ENCODE measurements around the gene GRID1.
"Not testable (repeated sequence)": the region's sequence is repeated elsewhere in the genome, so short reads cannot be mapped to it uniquely, and the experiment has no call there.

GRID1 gene

DNA sequence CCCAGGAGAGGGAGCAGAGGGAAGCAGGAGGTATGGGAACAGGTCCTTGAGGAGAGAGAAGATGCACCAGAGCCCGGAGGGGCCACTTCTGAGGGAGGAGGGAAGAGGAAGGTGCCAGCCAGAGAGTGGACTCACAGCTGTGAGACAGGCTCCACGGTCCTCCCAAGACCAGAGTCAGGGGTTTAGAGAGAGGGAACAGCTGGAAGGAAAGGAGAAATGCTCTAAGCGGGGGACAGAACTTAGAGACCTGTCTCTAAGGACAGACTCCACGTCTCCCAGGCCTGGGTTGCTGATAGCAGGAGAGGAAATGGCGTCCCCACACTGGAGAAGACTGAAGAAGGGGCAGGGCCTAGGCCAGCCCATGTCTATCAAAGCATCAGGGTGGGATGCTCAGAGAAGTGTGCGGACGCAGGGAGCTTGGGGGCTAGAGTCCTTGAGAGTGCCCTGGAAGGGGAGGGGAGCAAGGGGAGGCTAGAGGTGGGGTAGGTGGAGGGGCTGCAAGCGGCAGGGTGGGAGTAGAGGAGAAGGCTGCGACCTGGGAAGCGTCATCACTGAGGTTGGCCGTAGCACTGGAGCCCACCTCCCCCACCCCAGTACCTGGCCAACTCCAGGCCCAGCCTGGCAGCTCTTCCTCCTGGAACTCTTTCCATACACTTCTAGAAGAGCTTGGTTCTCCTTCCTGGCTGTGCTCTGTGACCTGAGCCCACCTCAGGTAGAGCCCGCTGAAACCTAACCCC is 25.6 kb upstream of the GRID1 start:
- no peak for DNase-seq

DNA sequence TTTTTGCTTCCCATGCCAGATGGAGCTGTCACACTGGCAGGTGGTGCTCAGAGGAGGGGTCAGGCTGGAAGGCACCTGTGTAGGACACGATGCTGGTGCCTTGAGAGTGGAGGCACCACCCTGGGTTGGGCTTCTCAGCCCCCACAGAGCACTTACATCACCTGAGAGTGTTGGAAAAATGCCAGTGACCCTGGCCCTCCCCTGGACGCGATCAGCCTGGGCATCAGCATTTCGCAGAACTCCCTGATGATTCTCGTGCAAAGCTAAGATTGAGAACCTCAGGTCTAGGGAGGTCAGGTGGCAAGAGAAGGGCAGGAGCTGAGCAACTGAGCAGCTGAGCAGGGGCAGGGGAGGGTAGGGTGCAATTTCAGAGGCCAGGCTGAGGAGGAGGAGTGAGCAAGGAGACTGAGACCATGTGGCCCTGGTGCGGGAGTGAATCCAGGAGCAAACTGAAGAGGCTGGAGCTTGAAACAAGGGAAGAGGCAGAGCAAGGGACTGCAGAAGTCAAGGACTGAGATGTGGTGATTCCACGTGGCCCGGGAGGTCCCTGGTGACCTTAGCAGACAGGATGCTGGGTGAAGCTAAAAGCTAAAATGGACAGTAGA is 24.7 kb upstream of the GRID1 start:
- no peak for DNase-seq

DNA sequence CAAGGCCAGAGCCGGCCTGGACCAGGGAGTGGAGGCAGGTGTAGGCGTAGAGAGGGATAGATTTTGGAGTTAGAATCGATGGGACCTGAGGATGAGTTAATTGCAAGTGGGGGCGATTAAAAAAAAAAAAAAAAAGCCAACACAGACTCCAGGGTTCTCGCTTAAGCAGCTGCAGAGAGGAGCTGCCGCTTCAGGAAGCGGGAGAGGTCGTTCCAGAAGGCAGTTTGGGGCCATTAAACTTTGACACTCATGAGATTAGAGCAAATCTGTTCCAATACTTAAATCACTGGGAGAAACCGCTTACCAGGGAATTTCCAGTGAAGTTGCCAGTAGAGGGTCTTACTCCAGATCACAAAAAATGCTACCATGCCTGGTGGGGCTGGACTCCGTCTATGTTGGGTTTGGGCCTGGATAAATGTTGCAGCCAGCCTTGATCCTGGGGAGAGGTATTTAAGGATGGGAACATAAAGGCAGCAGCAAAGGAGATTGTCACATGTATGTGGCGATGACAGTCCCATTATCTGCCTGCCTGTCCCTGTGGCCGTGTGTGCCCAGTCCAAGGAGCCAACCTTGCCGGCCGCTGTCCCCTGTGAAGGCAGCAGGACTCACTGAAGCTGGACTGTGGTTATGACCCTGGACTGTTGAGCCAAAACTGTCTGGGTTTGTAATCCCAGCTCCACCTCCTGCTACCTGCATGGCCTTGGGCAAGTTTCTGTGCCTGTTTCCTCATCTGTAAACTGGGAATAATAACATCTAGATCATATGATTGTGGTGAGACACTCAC is 23.9 kb upstream of the GRID1 start:
- no peak for DNase-seq

DNA sequence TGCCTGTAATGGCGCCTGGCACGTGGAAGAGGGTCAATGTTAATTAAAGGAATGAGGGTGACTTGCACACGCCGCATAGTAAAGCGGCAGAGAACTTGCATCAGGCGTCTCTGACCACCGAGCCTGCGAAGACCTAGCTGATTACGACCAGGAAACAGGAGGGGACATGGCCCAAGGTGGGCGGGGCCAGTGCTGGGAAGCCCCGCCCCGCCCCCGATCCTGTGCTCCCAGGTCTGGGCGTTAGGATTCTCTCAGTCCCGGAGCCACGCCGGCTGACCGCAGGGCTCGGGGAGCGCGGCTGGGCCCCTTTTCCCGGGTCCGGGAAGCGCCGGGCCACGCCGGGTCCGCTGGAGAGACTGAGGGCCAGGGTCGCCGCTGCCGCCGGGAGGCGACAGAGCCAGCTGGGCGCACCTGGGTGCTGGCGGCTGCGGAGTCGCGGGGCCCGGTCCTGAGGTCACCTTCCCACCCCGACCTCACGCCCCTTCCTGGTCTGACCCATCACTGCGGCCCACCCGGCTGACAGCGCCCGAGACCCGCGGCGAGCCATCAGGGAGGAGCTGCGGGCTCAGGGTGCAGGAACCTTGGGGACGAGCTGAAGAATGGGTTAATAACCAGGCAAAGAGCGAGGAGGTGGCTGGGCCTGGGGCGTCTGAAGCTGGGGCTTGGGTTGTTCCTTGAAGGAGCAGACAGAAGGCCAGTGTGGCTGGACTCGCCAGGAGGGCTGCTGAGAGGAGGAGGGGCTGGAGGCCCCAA is 23.0 kb upstream of the GRID1 start:
- DNase-seq, result no peak

DNA sequence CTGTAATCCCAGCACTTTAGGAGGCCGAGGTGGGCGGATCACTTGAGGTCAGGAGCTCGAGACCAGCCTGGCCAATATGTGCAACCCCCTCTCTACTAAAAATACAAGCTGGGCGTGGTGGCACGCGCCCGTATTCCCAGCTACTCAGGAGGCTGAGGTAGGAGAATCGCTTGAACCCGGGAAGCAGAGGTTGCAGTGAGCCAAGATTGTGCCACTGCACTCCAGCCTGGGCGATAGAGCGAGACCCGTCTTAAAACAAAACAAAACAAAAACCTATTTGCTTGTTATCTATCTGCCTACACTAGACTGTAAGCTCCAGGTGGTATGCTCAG is 22.5 kb upstream of the GRID1 start:
- not testable (repeated sequence) for DNase-seq

DNA sequence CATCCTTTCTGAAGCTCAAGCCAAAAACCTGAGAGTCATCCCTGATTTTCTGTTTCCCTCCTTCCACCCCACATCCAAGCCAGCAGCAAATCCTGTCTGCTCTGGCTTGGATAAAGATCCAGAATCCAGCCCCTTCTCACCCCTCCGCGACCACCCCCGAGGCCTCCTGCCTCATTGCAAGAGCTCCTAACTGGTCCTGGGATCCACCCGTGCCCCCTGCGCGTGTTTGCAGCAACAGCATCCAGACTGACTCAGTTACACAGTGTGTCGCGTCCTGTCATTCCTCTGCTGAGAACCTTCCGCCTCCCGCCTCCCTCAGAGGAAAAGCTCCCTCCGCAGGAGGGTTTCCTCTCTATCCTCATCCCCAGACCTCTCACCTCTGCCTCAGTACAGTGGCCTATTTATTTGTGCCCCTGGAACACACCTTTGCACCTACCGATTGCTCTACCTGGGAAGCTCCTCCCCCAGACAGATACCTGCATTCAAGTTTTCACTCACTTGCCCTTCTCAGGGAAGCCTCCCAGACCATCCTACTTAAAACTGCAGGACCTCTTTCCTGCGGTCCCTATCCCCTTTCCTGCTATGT is 21.6 kb upstream of the GRID1 start:
- DNase-seq, result no peak

DNA sequence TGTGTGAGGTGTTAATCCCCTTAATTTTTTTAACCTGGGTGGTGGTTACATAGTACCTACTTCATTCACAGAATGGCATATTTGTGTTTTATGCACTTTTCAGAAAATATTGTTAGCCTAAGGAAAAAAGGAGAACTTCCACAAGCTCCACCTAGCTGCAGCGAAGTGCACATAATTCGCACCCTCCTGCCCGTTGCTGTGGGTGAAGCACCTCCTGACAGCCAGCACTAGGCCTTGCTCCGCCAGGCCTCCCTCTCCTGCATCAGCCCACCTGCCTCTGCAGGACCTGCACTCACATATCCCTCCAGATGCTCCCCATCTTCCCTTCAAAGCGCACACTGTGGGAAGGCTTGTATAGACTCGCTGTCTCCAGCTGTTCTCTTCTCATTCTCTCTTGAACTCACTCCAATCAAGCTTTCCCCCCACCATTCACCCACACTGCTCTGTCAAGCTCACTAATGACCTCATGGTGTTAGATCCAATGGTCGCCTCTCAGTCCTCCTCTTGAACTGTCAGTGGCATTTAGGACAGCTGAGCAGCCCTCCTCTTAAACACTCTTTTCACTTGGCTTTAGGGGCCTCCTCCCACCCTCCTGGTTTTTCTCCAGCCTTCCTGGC is 20.7 kb upstream of the GRID1 start:
- DNase-seq, result peak in 1 of 3 experiments; percentile 2

DNA sequence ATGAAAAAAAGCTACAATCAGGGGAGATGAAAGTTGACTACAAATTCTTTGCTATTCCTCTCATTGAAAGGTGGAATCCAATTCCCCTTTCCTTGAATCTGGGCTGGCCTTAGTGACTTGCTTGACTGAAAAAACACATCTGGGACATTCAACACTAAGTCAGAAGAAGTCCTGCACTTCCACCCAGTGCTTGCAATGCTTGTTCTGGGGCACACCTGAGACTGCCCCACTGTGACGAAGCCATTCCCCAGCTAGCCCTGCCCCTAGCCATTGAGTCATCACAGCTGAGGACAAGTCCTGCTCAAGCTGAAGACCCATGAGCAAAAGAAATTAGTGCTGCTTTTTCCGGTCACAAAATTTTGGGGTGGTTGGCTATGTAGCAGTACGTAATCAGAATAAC is 19.2 kb upstream of the GRID1 start:
- no peak for DNase-seq

DNA sequence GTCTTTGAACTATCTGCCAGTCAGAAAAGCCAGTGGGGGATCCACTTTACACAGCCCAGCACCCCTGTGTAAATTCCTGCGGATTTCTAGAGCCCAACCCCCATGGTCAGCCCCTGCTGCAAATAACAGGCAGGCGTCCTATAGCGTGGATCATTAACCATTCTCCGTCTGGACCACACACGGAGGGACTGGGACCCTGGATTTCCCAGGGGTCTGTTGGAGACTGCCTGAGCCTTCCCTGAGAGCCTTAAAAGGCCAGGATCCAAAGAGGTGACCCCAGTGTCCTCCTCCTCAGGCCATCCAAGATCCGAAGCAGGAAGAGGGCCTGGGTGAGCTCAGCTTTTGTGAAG is 11.2 kb upstream of the GRID1 start:
- no peak for DNase-seq

DNA sequence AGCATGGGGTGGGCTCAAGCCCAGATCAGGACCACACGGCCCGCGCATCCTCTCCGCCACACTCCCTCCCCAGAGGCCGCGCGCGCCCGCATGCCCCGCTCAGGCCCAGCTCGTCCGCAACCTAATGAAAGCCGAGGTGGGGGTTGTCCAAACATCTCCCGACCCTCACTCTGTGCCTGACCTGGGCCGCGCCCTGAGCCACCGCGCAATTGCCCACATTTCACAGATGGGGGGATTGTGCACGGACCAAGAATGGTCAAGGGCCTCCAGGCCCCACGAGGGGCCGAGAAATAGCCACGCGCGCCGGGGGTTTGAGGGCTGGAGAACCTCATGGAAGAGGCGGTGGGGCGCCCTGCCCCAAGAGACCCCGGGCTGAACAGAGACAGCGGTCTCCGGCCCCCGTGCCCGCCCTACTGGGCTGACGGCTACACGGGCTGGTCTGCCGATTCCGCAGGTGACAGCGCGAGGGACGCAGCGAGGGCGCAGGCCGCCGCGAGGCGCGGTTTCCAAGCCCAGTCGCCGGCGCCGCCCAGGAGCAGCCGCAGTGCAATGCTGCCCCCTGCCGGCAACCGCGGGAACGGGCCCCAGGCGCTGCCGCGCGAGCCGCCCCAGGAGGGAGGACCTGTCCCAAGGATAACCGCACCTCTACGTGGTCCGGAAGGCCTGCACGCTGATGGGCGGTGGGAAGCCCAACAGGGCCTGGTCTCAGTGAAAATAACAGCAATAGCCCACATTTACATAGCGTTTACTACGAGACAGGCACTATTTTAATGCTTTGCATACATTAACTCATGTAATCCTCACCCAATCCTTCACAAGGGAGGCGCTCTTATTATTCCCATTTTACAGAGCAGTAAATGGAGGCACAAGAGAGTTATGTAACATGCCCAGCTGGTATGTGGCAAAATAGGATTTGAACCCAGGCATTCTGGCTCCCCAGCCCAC is 10.5 kb upstream of the GRID1 start:
- DNase-seq, result peak; percentile 56 to 70 (median 57)

DNA sequence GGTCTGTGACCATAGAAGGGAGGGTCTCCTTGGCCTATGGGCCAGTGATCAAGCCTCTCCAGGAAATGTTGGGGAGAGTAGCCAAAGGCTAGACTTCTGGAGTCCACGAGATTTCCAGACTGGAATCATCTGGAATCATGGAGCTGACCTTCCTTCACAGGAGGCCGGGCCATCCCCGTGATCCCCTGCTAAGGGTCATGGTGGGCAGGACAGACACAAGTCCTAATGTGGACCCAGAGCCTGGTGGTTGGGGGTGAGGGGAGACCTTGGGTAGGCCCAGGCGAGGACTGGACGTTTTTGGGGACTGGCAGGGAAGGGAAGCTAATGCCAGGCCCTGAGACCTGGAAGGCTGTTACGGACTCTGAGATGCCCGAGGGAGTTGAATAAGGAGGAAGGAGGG is 9.8 kb upstream of the GRID1 start:
- DNase-seq, result no peak

DNA sequence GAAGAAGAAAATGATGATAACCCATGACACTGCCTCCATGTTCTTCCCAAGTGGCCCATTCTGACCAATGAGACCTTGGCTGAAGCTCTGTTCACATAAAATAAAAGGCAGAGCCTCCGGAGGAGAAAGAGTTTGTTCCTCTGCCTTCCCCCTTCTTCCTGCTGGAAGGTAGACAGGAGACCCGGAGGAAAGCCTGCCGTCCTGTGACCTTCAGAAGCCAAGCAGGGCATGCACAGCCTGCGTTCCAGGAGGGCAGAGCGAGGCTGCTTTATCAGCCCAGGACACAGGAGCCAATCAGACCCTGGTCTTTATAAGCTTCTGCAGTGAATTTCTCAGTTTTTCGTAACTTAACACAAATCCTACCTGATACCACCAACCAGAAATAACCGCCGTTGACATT is 8.6 kb upstream of the GRID1 start:
- no peak for DNase-seq

DNA sequence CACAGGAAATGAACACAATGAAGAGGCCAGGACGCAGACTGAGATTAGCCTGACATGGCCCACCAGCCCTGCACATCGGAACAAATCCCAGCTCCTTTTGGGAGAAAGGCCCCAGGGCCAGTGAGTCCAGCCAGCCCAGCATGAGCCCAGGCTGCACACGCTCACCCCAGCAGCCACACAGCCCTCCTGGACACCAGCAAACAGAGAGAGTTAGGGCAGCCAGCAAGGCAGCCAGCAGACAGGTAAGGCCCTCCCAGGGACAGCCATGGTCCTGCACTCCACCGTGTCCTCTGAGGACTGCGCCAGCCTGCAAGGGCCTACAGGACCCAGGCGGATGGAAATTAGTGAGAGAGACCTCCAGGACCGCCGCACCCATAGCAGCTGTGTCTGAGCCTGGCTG is 8.1 kb upstream of the GRID1 start:
- no peak for DNase-seq

DNA sequence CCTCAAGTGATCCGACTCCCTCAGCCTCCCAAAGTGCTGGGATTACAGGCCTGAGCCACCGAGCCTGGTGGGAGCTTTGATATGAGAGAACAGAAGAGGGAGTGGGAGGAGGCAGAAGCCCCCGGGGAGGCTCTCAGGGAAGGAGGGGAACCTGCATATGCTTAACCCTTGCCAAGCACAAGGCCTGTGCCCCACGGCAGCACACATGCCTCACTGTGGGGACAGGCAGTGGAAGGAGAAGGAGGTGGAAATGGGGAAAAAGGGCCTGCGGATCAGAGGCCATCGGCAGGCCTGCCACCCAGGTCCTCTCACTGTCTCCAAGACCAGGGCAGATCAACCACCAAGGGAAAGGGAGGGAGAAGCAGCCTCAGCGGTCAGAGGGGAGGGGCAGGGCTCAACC is 7.2 kb upstream of the GRID1 start:
- DNase-seq, result no peak

DNA sequence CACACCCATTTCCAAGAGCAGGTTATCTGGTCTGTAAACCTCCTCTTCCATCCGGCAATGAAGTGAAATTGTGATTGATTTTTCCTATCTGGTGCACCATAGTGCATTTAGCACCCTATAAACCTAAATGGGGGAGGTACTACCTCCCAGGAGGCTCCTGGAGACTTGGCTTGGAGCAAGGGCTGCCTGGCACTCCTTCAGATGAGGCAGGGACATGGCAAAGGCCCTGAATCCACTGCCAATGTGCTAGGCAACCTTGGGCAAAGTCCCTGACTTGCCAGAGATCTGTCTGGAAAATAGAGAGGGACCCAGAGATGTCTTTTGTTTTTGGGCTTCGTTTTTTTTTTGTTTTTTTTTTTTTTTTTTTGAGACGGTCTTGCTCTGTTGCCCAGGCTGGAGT is 6.7 kb upstream of the GRID1 start:
- DNase-seq, result no peak

DNA sequence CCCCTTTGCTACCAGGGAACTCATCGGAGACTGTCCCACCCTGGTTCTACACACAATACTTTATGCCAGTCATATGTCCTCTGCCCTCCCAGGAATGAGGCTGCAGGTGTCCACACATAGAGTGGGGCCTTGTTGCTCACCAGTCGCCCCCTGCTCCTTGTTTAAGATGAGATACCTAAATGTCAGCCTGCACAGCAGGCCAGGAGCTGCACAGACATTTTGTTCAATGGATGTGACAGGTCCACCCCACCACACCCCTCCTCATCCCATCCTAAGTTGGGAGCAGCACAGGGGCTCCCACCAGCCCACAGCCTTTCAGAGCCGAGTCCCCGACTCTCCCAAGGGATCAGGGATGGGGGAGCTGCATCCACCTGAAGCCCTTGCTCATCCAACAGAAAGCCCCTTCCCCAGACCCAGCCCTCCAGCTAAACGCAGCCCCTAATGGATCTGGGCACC is 6.2 kb upstream of the GRID1 start:
- DNase-seq, result no peak

DNA sequence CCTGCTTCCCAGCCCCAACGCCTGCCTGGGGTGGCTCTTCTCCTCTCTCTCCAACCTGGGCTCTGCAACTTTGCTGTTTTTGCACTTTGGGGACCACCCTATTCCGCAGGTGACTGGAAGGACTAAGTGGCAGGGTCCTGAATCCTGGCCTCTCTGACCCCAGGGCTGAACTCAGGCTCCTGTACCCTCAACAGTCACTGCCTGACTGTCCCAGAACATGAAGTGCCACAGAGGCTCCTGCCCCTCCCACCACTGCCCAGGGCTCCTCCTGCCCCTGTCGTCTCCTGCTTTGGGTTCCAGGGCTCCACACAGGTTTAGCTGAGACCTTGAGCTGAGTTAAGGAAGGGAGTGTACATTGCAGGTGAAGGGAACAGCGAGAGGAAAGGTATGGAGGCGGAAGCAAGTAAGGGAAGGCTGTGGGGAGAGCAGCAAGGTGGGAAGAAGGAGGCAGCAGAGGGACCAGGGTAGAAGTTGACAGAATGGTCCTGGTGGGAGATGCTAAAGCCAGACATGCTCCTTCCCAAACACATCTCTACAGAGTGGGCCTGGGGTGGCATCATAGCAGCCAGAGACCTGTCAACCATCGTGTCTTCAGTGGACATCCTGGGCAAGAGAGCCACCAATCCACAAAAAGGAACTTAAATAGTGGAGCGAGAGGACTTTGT is 5.7 kb upstream of the GRID1 start:
- DNase-seq, result no peak

DNA sequence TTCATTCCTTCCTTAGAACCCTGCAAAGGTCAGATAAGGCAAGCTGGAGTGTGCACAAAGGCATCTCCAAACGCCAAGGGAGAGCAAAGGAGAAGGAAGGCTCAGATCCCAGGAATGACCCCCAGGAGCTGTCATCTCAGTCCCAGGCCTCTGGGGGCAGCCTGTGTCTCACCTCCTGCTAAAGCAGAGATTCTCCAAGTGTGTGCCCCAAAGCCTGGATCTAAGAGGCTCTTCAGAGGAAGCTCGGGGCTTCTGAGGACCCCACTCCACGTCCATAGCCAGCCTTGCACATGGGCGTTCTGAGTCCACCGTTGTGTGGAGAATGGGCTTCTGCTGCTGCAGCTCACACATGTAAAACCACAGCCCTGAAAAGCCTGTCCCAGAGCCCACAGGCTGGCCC is 5.1 kb upstream of the GRID1 start:
- no peak for DNase-seq

DNA sequence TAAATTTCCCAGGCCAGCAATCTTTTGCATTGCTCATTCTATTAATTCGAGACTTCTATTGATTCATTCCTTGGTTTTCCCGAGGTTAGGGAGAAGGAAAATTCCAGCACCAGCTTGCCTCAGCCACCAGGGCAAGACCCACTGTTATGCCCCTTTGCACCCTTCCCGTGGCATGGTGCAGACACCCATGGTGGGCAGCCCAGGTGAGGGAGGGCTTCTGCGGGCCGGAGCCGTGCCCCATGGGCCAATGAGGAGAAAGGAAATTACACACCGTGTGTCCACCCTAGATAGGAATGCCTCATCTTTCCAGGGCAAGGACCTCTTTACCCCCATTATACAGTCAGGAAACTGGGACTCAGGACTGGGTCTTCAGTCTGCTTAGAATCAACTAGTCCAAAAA is 4.5 kb upstream of the GRID1 start:
- DNase-seq, result no peak

DNA sequence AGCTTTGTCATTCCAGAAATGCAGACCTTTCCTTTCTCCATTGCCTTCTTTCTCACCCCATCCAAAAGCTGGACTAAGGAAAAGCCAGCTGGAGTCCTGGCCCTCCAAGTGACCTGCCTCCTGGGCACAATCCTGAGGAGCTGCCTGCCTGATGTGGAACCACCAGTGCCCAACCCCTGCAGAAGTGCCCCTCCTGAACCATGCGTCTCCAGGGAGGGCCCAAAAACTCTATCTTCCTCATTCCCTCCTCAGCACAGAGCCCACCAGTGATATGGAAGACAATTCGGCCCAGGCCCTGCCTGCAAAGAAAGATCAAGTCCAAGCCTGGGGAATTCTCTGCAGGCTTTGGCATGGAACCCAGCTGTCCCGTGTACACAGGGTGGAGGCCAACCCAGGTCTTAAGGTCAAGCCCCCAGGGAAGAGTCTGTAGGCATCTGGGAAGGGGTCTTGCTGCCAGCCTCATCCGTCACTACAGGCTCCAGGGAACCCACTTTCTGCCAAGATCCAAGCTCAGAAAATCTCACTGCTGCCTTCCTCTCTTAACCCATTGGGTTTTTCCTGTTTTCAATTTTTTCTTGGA is 3.5 kb upstream of the GRID1 start:
- no peak for DNase-seq

DNA sequence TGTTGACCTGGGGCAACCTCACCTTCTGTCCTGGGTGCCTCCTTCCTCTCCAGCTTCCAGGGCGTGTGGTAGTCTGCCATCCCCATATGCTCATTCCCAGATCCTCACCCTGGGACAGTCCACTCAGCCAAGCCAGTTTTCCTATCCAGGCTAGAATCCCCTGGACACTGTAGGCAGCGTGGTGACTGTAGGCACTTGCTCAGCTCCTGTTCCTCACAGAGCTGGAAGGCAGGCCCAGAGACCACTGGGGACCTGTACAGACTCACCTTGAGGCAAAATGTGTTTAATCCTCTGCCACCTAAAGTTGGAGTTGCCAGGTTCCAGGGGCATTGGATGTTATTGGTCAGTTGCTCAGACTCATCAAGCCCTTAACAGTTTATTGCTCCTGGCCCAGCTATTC is 2.4 kb upstream of the GRID1 start:
- no peak for DNase-seq
